HepG2 (cell line): ENCODE measurements around the gene CTIF. TPM values are rescaled to one million over a fixed set of nuclear protein-coding genes. Genes with fewer than 3 reads are reported as not detected.

Experiments
- ATAC-seq: fragments of 200-7000 bp; cut with Tn5 transposase; 3 replicates; pipeline ENCODE4 v1.9.1; 2020; ENCODE audit warnings: mild to moderate bottlenecking, moderate library complexity
- BruUV-seq: library from RNA; stranded (reverse); fragments of 400-500 nt; replicated peaks from 2 replicates; lab custom pipeline; 2021; lab: Mats Ljungman, UMichigan
- CTCF ChIA-PET: fragments of 300-600 bp; formaldehyde crosslinking; extraction: SDS; loops from one replicate; lab custom pipeline; 2021; ENCODE audit warnings: low total read pairs, inconsistent platforms, low intra/inter-chr PET ratio; lab: Yijun Ruan, JAX
- POLR2A ChIA-PET: fragments of 350-600 bp; sonication (Branson Sonifier 250); formaldehyde crosslinking; loops from one replicate; lab custom pipeline; 2020; ENCODE audit warnings: antibody characterized with exemption, inconsistent platforms; lab: Yijun Ruan, JAX
- DNase-seq: peaks from one replicate; pipeline ENCODE4 v3.0.0-alpha.2; 2015; ENCODE audit warnings: low spot score
- FAIRE-seq: peaks from 3 replicates; lab custom pipeline; 2011; peaks lifted over from hg19 to GRCh38; lab: Jason Lieb, UNC
- H2AFZ ChIP-seq: one replicate; pipeline ENCODE4 v1.6.1; 2011; ENCODE audit warnings: low read length, inconsistent platforms
- H3K27ac ChIP-seq: fragments of 300-600 bp; 3 replicates; pipeline ENCODE4 v1.8.0; 2011; ENCODE audit warnings: mixed run types, mild to moderate bottlenecking, mixed read lengths, low read length, inconsistent platforms; ENCODE audit not compliant: insufficient read depth; ENCODE audit errors: extremely low read length
- H3K27me3 ChIP-seq, 2 experiments: fragments of 200-600 bp in 1 of 2; 2 replicates in 1 of 2; 3 replicates in 1 of 2; pipeline versions ENCODE4 v1.6.0 to v1.8.0; 2011; ENCODE audit warnings: low read length in 2 of 2, mild to moderate bottlenecking in 2 of 2, moderate library complexity in 2 of 2, inconsistent platforms in 1 of 2; ENCODE audit not compliant: insufficient read depth in 2 of 2, control insufficient read depth in 1 of 2
- H3K36me3 ChIP-seq, 2 experiments: fragments of 200-600 bp in 1 of 2; replicated peaks in 1 of 2; 2 replicates in 1 of 2; 3 replicates in 1 of 2; pipeline versions ENCODE4 v1.5.1 to v1.8.0; 2011; ENCODE audit warnings: low read length in 2 of 2, inconsistent platforms in 1 of 2; ENCODE audit not compliant: insufficient read depth in 2 of 2, control insufficient read depth in 1 of 2
- H3K4me1 ChIP-seq: 2 replicates; pipeline ENCODE4 v1.5.1; 2012; ENCODE audit warnings: low read length, inconsistent platforms; ENCODE audit not compliant: insufficient read depth
- H3K4me2 ChIP-seq: 2 replicates; pipeline ENCODE4 v1.6.0; 2011; ENCODE audit warnings: low read depth, low read length, inconsistent platforms
- H3K4me3 ChIP-seq, 3 experiments: fragments of 200-600 bp in 1 of 3; sonication (generic), shearing (Covaris generic) in 1 of 3; replicated peaks in 1 of 3; 2 replicates each; pipeline ENCODE4 v1.5.1; 2011 to 2016; ENCODE audit warnings: low read length in 3 of 3, inconsistent platforms in 2 of 3, low read depth in 2 of 3, mild to moderate bottlenecking in 2 of 3, control low read depth in 1 of 3, mixed read lengths in 1 of 3; ENCODE audit not compliant: insufficient read depth in 1 of 3
- H3K79me2 ChIP-seq: one replicate; pipeline ENCODE4 v1.6.1; 2011; ENCODE audit warnings: low read length, inconsistent platforms; ENCODE audit not compliant: insufficient read depth
- H3K9ac ChIP-seq: 2 replicates; pipeline ENCODE4 v1.6.0; 2011; ENCODE audit warnings: mild to moderate bottlenecking, low read depth, low read length, inconsistent platforms; ENCODE audit not compliant: insufficient read depth
- H3K9me3 ChIP-seq: 2 replicates; pipeline ENCODE4 v1.5.1; 2012; ENCODE audit warnings: mild to moderate bottlenecking, low read length
- H4K20me1 ChIP-seq: 2 replicates; pipeline ENCODE4 v1.6.0; 2011; ENCODE audit warnings: inconsistent platforms, mild to moderate bottlenecking, low read length, moderate library complexity; ENCODE audit not compliant: insufficient read depth
- CBFB ChIP-seq: sonication (generic); formaldehyde crosslinking; IDR thresholded peaks from 2 replicates; pipeline ENCODE4 v1.4.0; 2020; ENCODE audit warnings: missing genetic modification reagents
- CHD4 ChIP-seq: fragments of 200-600 bp; sonication (generic); IDR thresholded peaks from 2 replicates; pipeline ENCODE4 v1.7.0; 2017; ENCODE audit warnings: mild to moderate bottlenecking, low read length, borderline replicate concordance
- ETV5 ChIP-seq: IDR thresholded peaks from 2 replicates; pipeline ENCODE4 v1.6.1; 2018; ENCODE audit warnings: missing biosample characterization, missing genetic modification reagents, inconsistent platforms, borderline replicate concordance
- HOXD1 ChIP-seq: sonication (generic); formaldehyde crosslinking; IDR thresholded peaks from 2 replicates; pipeline ENCODE4 v1.5.0; 2020; ENCODE audit warnings: missing genetic modification reagents
- NR1H2 ChIP-seq: sonication (generic); formaldehyde crosslinking; IDR thresholded peaks from 2 replicates; pipeline ENCODE4 v1.8.1; 2022; ENCODE audit warnings: low read depth, missing genetic modification reagents, borderline replicate concordance
- RFX5 ChIP-seq: IDR thresholded peaks from 2 replicates; pipeline ENCODE4 v1.6.1; 2011; ENCODE audit warnings: low read depth, low read length, improper control_type of control experiment
- TRIM24 ChIP-seq: sonication (generic); formaldehyde crosslinking; IDR thresholded peaks from 2 replicates; pipeline ENCODE4 v1.8.0; 2022; ENCODE audit warnings: mild to moderate bottlenecking, missing genetic modification reagents
- ZBTB37 ChIP-seq: sonication (generic); formaldehyde crosslinking; IDR thresholded peaks from 2 replicates; pipeline ENCODE4 v1.4.0; 2020; ENCODE audit warnings: mild to moderate bottlenecking, missing genetic modification reagents
- ZFP36L2 ChIP-seq: sonication (generic); formaldehyde crosslinking; IDR thresholded peaks from 2 replicates; pipeline ENCODE4 v1.4.0; 2020; ENCODE audit warnings: missing genetic modification reagents
- WGBS: methylation state at CpG from one replicate; pipeline ENCODE4 v1.1.6; 2017; ENCODE audit warnings: low lambda C conversion rate; 5-methylcytosine and 5-hydroxymethylcytosine counted together
- in situ Hi-C: cut with HindIII; loops from 2 replicates; pipeline ENCODE4 v1.10.0; 2017; ENCODE audit warnings: low pct_unique_long_range_greater_than_20kb; ENCODE audit not compliant: extremely low pct_ligation_motif_present
- intact Hi-C: fragments of 100-400 bp; cut with micrococcal nuclease; formaldehyde crosslinking; loops from one replicate; pipeline ENCODE4 v1.10.0; 2022; ENCODE audit not compliant: unreplicated experiment
- polyA plus RNA-seq, 8 experiments: library from polyadenylated mRNA; depleted of rRNA in 3 of 8; stranded (reverse) in 7 of 8; unstranded in 1 of 8; fragments of >200 nt; fragmentation: Illumina TruSeq in 4 of 8; extraction: Trizol in 4 of 8; gene quantifications; 2 replicates each; pipeline versions ENCODE4 v1.2.1 to v1.2.3, GENCODE V29; 2011 to 2016; ENCODE audit warnings: low read depth in 4 of 8, missing spikeins in 1 of 8, mixed read lengths in 1 of 8; ENCODE audit not compliant: insufficient read depth in 1 of 8
- total RNA-seq, 5 experiments: library from RNA; depleted of rRNA; stranded (reverse); fragments of >200 nt; fragmentation: Illumina TruSeq; extraction: Trizol; gene quantifications; 2 replicates each; pipeline ENCODE4 v1.2.3, GENCODE V29; 2016; ENCODE audit warnings: low read depth in 1 of 5
- TF ChIP-seq, protein P1 (sequence below): sonication (generic); formaldehyde crosslinking; IDR thresholded peaks from 2 replicates; pipeline ENCODE4 v1.5.1; 2020; ENCODE audit warnings: mild to moderate bottlenecking, missing genetic modification reagents, moderate library complexity
- TF ChIP-seq, protein P2 (sequence below): IDR thresholded peaks from 2 replicates; pipeline ENCODE4 v1.6.1; 2016; ENCODE audit warnings: missing genetic modification reagents, missing compliant biosample characterization

Gene CTIF
- total and polyA plus RNA-seq, 2 of the 13 experiments (the other 11 are each of a cell fraction or from before 2014, with no cell fraction given) = 18.2 to 28.0 TPM

DNA sequence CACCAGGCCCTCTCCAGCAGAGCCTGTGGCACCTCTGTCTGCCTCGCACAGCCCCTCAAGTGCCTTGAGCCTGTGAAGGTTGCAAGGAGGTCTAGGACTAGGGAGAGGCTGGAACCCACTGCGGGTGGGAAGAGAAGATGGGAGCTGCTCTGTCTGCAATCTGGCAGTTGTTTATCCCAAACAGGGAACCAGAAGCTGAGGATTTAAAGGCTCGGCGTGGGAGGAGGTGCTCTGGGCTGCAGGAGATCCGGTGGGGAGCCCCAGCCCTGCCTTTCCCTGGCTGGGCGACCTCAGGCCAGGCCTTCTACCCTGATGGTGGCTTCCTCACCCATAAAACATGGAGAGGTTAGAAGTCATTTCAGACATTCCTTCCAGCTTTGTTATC lies 237.8 kb downstream of the CTIF start:
- no peak overlapping the region for H3K9ac ChIP-seq
- POLR2A ChIA-PET = no interaction called here
- in situ Hi-C loops (no loop called here), intact Hi-C loops (no loop called here)
- no peak overlapping the region for H3K4me3 ChIP-seq
- no peaks in the 10 kb centered on the region for H3K79me2 ChIP-seq
- FAIRE-seq = no peak
- TF ChIP-seq ETV5 (CRISPR knock-in tag) (0 out of 2 replicates have a peak, but pooled peaks have one; percentile 4), CHD4 (no peak)
- TF ChIP-seq, all 625 proteins: peak for 1
- 89% methylated on average over 5 of the region's 6 CpGs for WGBS
- H3K36me3 ChIP-seq = peaks cover 1 to 15% of the 10 kb centered on the region in 2 experiments; a peak in 3 of 5 replicates
- no peaks in the 10 kb centered on the region for H3K27me3 ChIP-seq
- no peak overlapping the region for H3K4me2 ChIP-seq
- H3K4me1 ChIP-seq = peaks cover 39% of the 10 kb centered on the region
- no peak overlapping the region for H3K27ac ChIP-seq
- H2AFZ ChIP-seq = no peak overlapping the region
- CTCF ChIA-PET = interaction anchor here (0.9 to 2.1 kb wide), 3 partner anchors 120 to 265 kb away, joined by 3 to 8 read pairs (median 7); no protein-coding TSS in a partner anchor
- DNase-seq (no peak), ATAC-seq (no peak)
- no TSS peak for BruUV-seq
- no peaks in the 10 kb centered on the region for H3K9me3 ChIP-seq
- H4K20me1 ChIP-seq = no peaks in the 10 kb centered on the region; the same call in 1 of the 2 replicates

- 0 out of 2 replicates have a peak overlapping the region, but pooled peaks have one; percentile 29 for H3K4me2 ChIP-seq
- ATAC-seq (peak; percentile 48), DNase-seq (peak; percentile 44), FAIRE-seq (no peak)
- H3K27me3 ChIP-seq = no peaks in the 10 kb centered on the region
- ChIA-PET POLR2A (no interaction called here), CTCF (interaction anchor here (0.9 to 2.1 kb wide), 3 partner anchors 120 to 265 kb away, joined by 3 to 8 read pairs (median 7); no protein-coding TSS in a partner anchor)
- H3K36me3 ChIP-seq = peaks cover 0 to 15% of the 10 kb centered on the region in 2 experiments; a peak in 2 of 5 replicates
- in situ Hi-C loops = no loop called here
- H3K4me3 ChIP-seq = no peak overlapping the region
- H3K79me2 ChIP-seq = no peaks in the 10 kb centered on the region
- H3K4me1 ChIP-seq = peaks cover 44% of the 10 kb centered on the region
- H3K27ac ChIP-seq = no peak overlapping the region
- no peaks in the 10 kb centered on the region; the same call in 1 of the 2 replicates for H4K20me1 ChIP-seq
- intact Hi-C loops = no loop called here
- no peak overlapping the region for H3K9ac ChIP-seq
- H3K9me3 ChIP-seq = no peaks in the 10 kb centered on the region
- WGBS = 65% methylated on average over 4 of the region's 13 CpGs
- H2AFZ ChIP-seq = no peak overlapping the region
- BruUV-seq = no TSS peak
- TF ChIP-seq, protein P1, sequence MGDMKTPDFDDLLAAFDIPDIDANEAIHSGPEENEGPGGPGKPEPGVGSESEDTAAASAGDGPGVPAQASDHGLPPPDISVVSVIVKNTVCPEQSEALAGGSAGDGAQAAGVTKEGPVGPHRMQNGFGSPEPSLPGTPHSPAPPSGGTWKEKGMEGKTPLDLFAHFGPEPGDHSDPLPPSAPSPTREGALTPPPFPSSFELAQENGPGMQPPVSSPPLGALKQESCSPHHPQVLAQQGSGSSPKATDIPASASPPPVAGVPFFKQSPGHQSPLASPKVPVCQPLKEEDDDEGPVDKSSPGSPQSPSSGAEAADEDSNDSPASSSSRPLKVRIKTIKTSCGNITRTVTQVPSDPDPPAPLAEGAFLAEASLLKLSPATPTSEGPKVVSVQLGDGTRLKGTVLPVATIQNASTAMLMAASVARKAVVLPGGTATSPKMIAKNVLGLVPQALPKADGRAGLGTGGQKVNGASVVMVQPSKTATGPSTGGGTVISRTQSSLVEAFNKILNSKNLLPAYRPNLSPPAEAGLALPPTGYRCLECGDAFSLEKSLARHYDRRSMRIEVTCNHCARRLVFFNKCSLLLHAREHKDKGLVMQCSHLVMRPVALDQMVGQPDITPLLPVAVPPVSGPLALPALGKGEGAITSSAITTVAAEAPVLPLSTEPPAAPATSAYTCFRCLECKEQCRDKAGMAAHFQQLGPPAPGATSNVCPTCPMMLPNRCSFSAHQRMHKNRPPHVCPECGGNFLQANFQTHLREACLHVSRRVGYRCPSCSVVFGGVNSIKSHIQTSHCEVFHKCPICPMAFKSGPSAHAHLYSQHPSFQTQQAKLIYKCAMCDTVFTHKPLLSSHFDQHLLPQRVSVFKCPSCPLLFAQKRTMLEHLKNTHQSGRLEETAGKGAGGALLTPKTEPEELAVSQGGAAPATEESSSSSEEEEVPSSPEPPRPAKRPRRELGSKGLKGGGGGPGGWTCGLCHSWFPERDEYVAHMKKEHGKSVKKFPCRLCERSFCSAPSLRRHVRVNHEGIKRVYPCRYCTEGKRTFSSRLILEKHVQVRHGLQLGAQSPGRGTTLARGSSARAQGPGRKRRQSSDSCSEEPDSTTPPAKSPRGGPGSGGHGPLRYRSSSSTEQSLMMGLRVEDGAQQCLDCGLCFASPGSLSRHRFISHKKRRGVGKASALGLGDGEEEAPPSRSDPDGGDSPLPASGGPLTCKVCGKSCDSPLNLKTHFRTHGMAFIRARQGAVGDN (CRISPR knock-in tag) = peak; percentile 66
- no peak for TF ChIP-seq ZBTB37 (CRISPR knock-in tag)
- TF ChIP-seq NR1H2 (CRISPR knock-in tag) = no peak
- no peak for TF ChIP-seq HOXD1
- TF ChIP-seq, protein P2, sequence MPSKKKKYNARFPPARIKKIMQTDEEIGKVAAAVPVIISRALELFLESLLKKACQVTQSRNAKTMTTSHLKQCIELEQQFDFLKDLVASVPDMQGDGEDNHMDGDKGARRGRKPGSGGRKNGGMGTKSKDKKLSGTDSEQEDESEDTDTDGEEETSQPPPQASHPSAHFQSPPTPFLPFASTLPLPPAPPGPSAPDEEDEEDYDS (CRISPR knock-in tag) = no peak
- no peak for TF ChIP-seq RFX5
- no peak for TF ChIP-seq ZFP36L2 (CRISPR knock-in tag)
- no peak for TF ChIP-seq CBFB (CRISPR knock-in tag)
- no peak for TF ChIP-seq TRIM24 (CRISPR knock-in tag)
Measured at GRCh38 chr18:48777026-48777743, 238.4 kb downstream of the CTIF start.
